HepG2 (cell line): ENCODE measurements around the gene GABBR2. TPM values are rescaled to one million over a fixed set of nuclear protein-coding genes. Genes with fewer than 3 reads are reported as not detected.

Experiments
- ATAC-seq: fragments of 200-7000 bp; cut with Tn5 transposase; 3 replicates; pipeline ENCODE4 v1.9.1; 2020; ENCODE audit warnings: mild to moderate bottlenecking, moderate library complexity
- BruUV-seq: library from RNA; stranded (reverse); fragments of 400-500 nt; replicated peaks from 2 replicates; lab custom pipeline; 2021; lab: Mats Ljungman, UMichigan
- CTCF ChIA-PET: fragments of 300-600 bp; formaldehyde crosslinking; extraction: SDS; loops from one replicate; lab custom pipeline; 2021; ENCODE audit warnings: low total read pairs, inconsistent platforms, low intra/inter-chr PET ratio; lab: Yijun Ruan, JAX
- POLR2A ChIA-PET: fragments of 350-600 bp; sonication (Branson Sonifier 250); formaldehyde crosslinking; loops from one replicate; lab custom pipeline; 2020; ENCODE audit warnings: antibody characterized with exemption, inconsistent platforms; lab: Yijun Ruan, JAX
- DNase-seq: peaks from one replicate; pipeline ENCODE4 v3.0.0-alpha.2; 2015; ENCODE audit warnings: low spot score
- FAIRE-seq: peaks from 3 replicates; lab custom pipeline; 2011; peaks lifted over from hg19 to GRCh38; lab: Jason Lieb, UNC
- H2AFZ ChIP-seq: one replicate; pipeline ENCODE4 v1.6.1; 2011; ENCODE audit warnings: low read length, inconsistent platforms
- H3K27ac ChIP-seq: fragments of 300-600 bp; 3 replicates; pipeline ENCODE4 v1.8.0; 2011; ENCODE audit warnings: mixed run types, mild to moderate bottlenecking, mixed read lengths, low read length, inconsistent platforms; ENCODE audit not compliant: insufficient read depth; ENCODE audit errors: extremely low read length
- H3K27me3 ChIP-seq, 2 experiments: fragments of 200-600 bp in 1 of 2; 2 replicates in 1 of 2; 3 replicates in 1 of 2; pipeline versions ENCODE4 v1.6.0 to v1.8.0; 2011; ENCODE audit warnings: low read length in 2 of 2, mild to moderate bottlenecking in 2 of 2, moderate library complexity in 2 of 2, inconsistent platforms in 1 of 2; ENCODE audit not compliant: insufficient read depth in 2 of 2, control insufficient read depth in 1 of 2
- H3K36me3 ChIP-seq, 2 experiments: fragments of 200-600 bp in 1 of 2; replicated peaks in 1 of 2; 2 replicates in 1 of 2; 3 replicates in 1 of 2; pipeline versions ENCODE4 v1.5.1 to v1.8.0; 2011; ENCODE audit warnings: low read length in 2 of 2, inconsistent platforms in 1 of 2; ENCODE audit not compliant: insufficient read depth in 2 of 2, control insufficient read depth in 1 of 2
- H3K4me1 ChIP-seq: 2 replicates; pipeline ENCODE4 v1.5.1; 2012; ENCODE audit warnings: low read length, inconsistent platforms; ENCODE audit not compliant: insufficient read depth
- H3K4me2 ChIP-seq: 2 replicates; pipeline ENCODE4 v1.6.0; 2011; ENCODE audit warnings: low read depth, low read length, inconsistent platforms
- H3K4me3 ChIP-seq, 3 experiments: fragments of 200-600 bp in 1 of 3; sonication (generic), shearing (Covaris generic) in 1 of 3; replicated peaks in 1 of 3; 2 replicates each; pipeline ENCODE4 v1.5.1; 2011 to 2016; ENCODE audit warnings: low read length in 3 of 3, inconsistent platforms in 2 of 3, low read depth in 2 of 3, mild to moderate bottlenecking in 2 of 3, control low read depth in 1 of 3, mixed read lengths in 1 of 3; ENCODE audit not compliant: insufficient read depth in 1 of 3
- H3K79me2 ChIP-seq: one replicate; pipeline ENCODE4 v1.6.1; 2011; ENCODE audit warnings: low read length, inconsistent platforms; ENCODE audit not compliant: insufficient read depth
- H3K9ac ChIP-seq: 2 replicates; pipeline ENCODE4 v1.6.0; 2011; ENCODE audit warnings: mild to moderate bottlenecking, low read depth, low read length, inconsistent platforms; ENCODE audit not compliant: insufficient read depth
- H3K9me3 ChIP-seq: 2 replicates; pipeline ENCODE4 v1.5.1; 2012; ENCODE audit warnings: mild to moderate bottlenecking, low read length
- H4K20me1 ChIP-seq: 2 replicates; pipeline ENCODE4 v1.6.0; 2011; ENCODE audit warnings: inconsistent platforms, mild to moderate bottlenecking, low read length, moderate library complexity; ENCODE audit not compliant: insufficient read depth
- AKAP8 ChIP-seq: sonication (generic); formaldehyde crosslinking; IDR thresholded peaks from 2 replicates; pipeline ENCODE4 v1.5.1; 2020; ENCODE audit warnings: mild to moderate bottlenecking, missing genetic modification reagents
- FIP1L1 ChIP-seq: fragments of 200-400 bp; formaldehyde crosslinking; IDR thresholded peaks from 2 replicates; pipeline ENCODE4 v1.6.1; 2018; ENCODE audit warnings: low read depth, mild to moderate bottlenecking, low read length, moderate library complexity, borderline replicate concordance; ENCODE audit not compliant: insufficient read depth
- HOXD1 ChIP-seq: sonication (generic); formaldehyde crosslinking; IDR thresholded peaks from 2 replicates; pipeline ENCODE4 v1.5.0; 2020; ENCODE audit warnings: missing genetic modification reagents
- MXD3 ChIP-seq: IDR thresholded peaks from 2 replicates; pipeline ENCODE4 v1.6.1; 2016; ENCODE audit warnings: mild to moderate bottlenecking, missing biosample characterization, missing genetic modification reagents
- NFKBIZ ChIP-seq: IDR thresholded peaks from 2 replicates; pipeline ENCODE4 v1.6.1; 2018; ENCODE audit warnings: missing genetic modification reagents, missing compliant biosample characterization
- POLR2AphosphoS5 ChIP-seq: IDR thresholded peaks from 2 replicates; pipeline ENCODE4 v1.6.1; 2012; ENCODE audit warnings: low read depth, low read length
- RELA ChIP-seq: sonication (generic); formaldehyde crosslinking; IDR thresholded peaks from 2 replicates; pipeline ENCODE4 v1.4.0; 2020; ENCODE audit warnings: missing genetic modification reagents
- SAP130 ChIP-seq: IDR thresholded peaks from 2 replicates; pipeline ENCODE4 v1.6.1; 2016; ENCODE audit warnings: low read depth
- SP5 ChIP-seq: IDR thresholded peaks from 2 replicates; pipeline ENCODE4 v1.6.1; 2016; ENCODE audit warnings: low read depth, borderline replicate concordance
- SSRP1 ChIP-seq: IDR thresholded peaks from 2 replicates; pipeline ENCODE4 v1.6.1; 2016; ENCODE audit warnings: control low read depth
- ZNF235 ChIP-seq: sonication (generic); formaldehyde crosslinking; IDR thresholded peaks from 2 replicates; pipeline ENCODE4 v1.8.1; 2023; ENCODE audit warnings: mild to moderate bottlenecking, missing genetic modification reagents, borderline replicate concordance
- ZNF772 ChIP-seq: sonication (generic); formaldehyde crosslinking; IDR thresholded peaks from 2 replicates; pipeline ENCODE4 v1.5.0; 2020; ENCODE audit warnings: mild to moderate bottlenecking, missing genetic modification reagents
- WGBS: methylation state at CpG from one replicate; pipeline ENCODE4 v1.1.6; 2017; ENCODE audit warnings: low lambda C conversion rate; 5-methylcytosine and 5-hydroxymethylcytosine counted together
- in situ Hi-C: cut with HindIII; loops from 2 replicates; pipeline ENCODE4 v1.10.0; 2017; ENCODE audit warnings: low pct_unique_long_range_greater_than_20kb; ENCODE audit not compliant: extremely low pct_ligation_motif_present
- intact Hi-C: fragments of 100-400 bp; cut with micrococcal nuclease; formaldehyde crosslinking; loops from one replicate; pipeline ENCODE4 v1.10.0; 2022; ENCODE audit not compliant: unreplicated experiment
- polyA plus RNA-seq, 8 experiments: library from polyadenylated mRNA; depleted of rRNA in 3 of 8; stranded (reverse) in 7 of 8; unstranded in 1 of 8; fragments of >200 nt; fragmentation: Illumina TruSeq in 4 of 8; extraction: Trizol in 4 of 8; gene quantifications; 2 replicates each; pipeline versions ENCODE4 v1.2.1 to v1.2.3, GENCODE V29; 2011 to 2016; ENCODE audit warnings: low read depth in 4 of 8, missing spikeins in 1 of 8, mixed read lengths in 1 of 8; ENCODE audit not compliant: insufficient read depth in 1 of 8
- total RNA-seq, 5 experiments: library from RNA; depleted of rRNA; stranded (reverse); fragments of >200 nt; fragmentation: Illumina TruSeq; extraction: Trizol; gene quantifications; 2 replicates each; pipeline ENCODE4 v1.2.3, GENCODE V29; 2016; ENCODE audit warnings: low read depth in 1 of 5
- TF ChIP-seq, protein P1 (sequence below): sonication (generic); formaldehyde crosslinking; conservative IDR thresholded peaks from 2 replicates; pipeline ENCODE4 v1.4.0; 2020; ENCODE audit warnings: missing genetic modification reagents
- TF ChIP-seq, protein P2 (sequence below): sonication (generic); formaldehyde crosslinking; IDR thresholded peaks from 2 replicates; pipeline ENCODE4 v1.4.0; 2020; ENCODE audit warnings: missing genetic modification reagents, low read depth, mild to moderate bottlenecking, borderline replicate concordance
- TF ChIP-seq, protein P3 (sequence below), 2 experiments: sonication (generic) in 1 of 2; formaldehyde crosslinking in 1 of 2; IDR thresholded peaks; 2 replicates each; pipeline versions ENCODE4 v1.5.1 to v1.6.1; 2011 to 2020; ENCODE audit warnings: borderline replicate concordance in 1 of 2, low read depth in 1 of 2, low read length in 1 of 2, mild to moderate bottlenecking in 1 of 2, missing genetic modification reagents in 1 of 2, moderate library complexity in 1 of 2

The GABBR2 gene
- total and polyA plus RNA-seq, 2 of the 13 experiments (the other 11 are each of a cell fraction or from before 2014, with no cell fraction given), result 0.02 TPM; not detected in 1

- no peaks in the 10 kb centered on the region for H4K20me1 ChIP-seq
- FAIRE-seq, result no peak
These were observed 27.5 kb upstream of the GABBR2 start for GRCh38 chr9:98736226-98736625.

DNA sequence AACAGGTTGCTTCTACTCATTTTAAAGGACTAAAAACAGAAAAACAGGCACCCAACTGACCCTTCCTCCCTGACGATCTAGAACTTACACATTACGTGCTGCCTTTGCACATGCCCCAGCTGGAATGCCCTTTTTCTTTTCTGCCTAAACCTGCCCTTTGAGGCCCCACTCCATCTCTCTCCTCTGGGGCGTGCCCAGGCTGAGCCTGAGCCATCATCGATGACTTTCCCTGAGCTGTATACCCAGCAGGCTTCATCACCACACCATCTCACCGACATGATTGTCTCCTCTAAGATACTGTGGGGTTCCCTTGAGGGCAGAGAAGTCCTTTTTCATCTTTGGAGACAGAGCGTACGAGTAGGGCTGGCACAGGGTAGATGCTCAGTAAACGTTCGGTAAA lies 24.1 kb upstream of the GABBR2 start:
- no peaks in the 10 kb centered on the region for H4K20me1 ChIP-seq
- H3K79me2 ChIP-seq, result no peaks in the 10 kb centered on the region
- CTCF ChIA-PET, result no interaction called here
- H2AFZ ChIP-seq, result no peak overlapping the region
- WGBS, result 80% methylated on average over 9 of the region's 9 CpGs
- no peaks in the 10 kb centered on the region for H3K9me3 ChIP-seq
- H3K4me1 ChIP-seq, result no peaks in the 10 kb centered on the region
- no peak overlapping the region for H3K4me3 ChIP-seq
- no peak overlapping the region for H3K27ac ChIP-seq
- in situ Hi-C loops, result no loop called here
- DNase-seq, result no peak
- H3K36me3 ChIP-seq, result no peaks in the 10 kb centered on the region; a peak in 1 of 5 replicates
- no peak for ATAC-seq
- no peak overlapping the region for H3K9ac ChIP-seq
- intact Hi-C loops, result no loop called here
- no TSS peak for BruUV-seq
- H3K27me3 ChIP-seq, result no peaks in the 10 kb centered on the region
- POLR2A ChIA-PET, result no interaction called here
- FAIRE-seq, result no peak
- no peak overlapping the region for H3K4me2 ChIP-seq
- TF ChIP-seq NFKBIZ (CRISPR knock-in tag) (no peak), SSRP1 (CRISPR knock-in tag) (no peak), MXD3 (CRISPR knock-in tag) (no peak), ZNF772 (CRISPR knock-in tag) (no peak), FIP1L1 (no peak), SAP130 (CRISPR knock-in tag) (no peak)
- TF ChIP-seq, protein P1, sequence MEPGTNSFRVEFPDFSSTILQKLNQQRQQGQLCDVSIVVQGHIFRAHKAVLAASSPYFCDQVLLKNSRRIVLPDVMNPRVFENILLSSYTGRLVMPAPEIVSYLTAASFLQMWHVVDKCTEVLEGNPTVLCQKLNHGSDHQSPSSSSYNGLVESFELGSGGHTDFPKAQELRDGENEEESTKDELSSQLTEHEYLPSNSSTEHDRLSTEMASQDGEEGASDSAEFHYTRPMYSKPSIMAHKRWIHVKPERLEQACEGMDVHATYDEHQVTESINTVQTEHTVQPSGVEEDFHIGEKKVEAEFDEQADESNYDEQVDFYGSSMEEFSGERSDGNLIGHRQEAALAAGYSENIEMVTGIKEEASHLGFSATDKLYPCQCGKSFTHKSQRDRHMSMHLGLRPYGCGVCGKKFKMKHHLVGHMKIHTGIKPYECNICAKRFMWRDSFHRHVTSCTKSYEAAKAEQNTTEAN (CRISPR knock-in tag), result no peak
- TF ChIP-seq, protein P2, sequence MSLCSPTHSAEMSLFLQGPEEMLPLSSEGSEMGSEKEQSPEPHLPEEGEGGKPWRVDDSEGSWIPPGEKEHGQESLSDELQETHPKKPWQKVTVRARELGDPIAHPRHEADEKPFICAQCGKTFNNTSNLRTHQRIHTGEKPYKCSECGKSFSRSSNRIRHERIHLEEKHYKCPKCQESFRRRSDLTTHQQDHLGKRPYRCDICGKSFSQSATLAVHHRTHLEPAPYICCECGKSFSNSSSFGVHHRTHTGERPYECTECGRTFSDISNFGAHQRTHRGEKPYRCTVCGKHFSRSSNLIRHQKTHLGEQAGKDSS (CRISPR knock-in tag), result no peak
- TF ChIP-seq, protein P3, sequence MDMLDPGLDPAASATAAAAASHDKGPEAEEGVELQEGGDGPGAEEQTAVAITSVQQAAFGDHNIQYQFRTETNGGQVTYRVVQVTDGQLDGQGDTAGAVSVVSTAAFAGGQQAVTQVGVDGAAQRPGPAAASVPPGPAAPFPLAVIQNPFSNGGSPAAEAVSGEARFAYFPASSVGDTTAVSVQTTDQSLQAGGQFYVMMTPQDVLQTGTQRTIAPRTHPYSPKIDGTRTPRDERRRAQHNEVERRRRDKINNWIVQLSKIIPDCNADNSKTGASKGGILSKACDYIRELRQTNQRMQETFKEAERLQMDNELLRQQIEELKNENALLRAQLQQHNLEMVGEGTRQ (IDR thresholded peaks at IDR 0.05; ENCODE audit: low read depth, low read length), result no peak
- TF ChIP-seq, protein P3 (CRISPR knock-in tag; IDR thresholded peaks at IDR 0.05; ENCODE audit: borderline replicate concordance), result no peak

More at GRCh38 chr9:98736226-98736625, 27.5 kb upstream of the GABBR2 start:
- in situ Hi-C loops, result no loop called here
- no peak for ATAC-seq
- POLR2A ChIA-PET, result no interaction called here
- TF ChIP-seq AKAP8 (CRISPR knock-in tag) (no peak), RELA (CRISPR knock-in tag) (no peak), HOXD1 (no peak), POLR2AphosphoS5 (no peak), ZNF235 (CRISPR knock-in tag) (no peak), SP5 (CRISPR knock-in tag) (no peak)
- TF ChIP-seq, all 625 proteins: peak for 0
- WGBS, result 98% methylated on average over 12 of the region's 12 CpGs
- Histone ChIP-seq H3K79me2 (no peaks in the 10 kb centered on the region), H2AFZ (no peak overlapping the region), H3K9ac (no peak overlapping the region), H3K27ac (no peak overlapping the region), H3K9me3 (no peaks in the 10 kb centered on the region), H3K27me3 (no peaks in the 10 kb centered on the region), H3K36me3 (no peaks in the 10 kb centered on the region; a peak in 1 of 5 replicates), H3K4me3 (no peak overlapping the region), H3K4me2 (no peak overlapping the region), H3K4me1 (no peaks in the 10 kb centered on the region)
- intact Hi-C loops, result no loop called here
- CTCF ChIA-PET, result no interaction called here
- BruUV-seq, result no TSS peak
- DNase-seq, result no peak
